ENCODE measurements around the gene DRG2. TPM values are rescaled to one million over a fixed set of nuclear protein-coding genes. Genes with fewer than 3 reads are reported as not detected.

DRG2 gene
- total and polyA plus RNA-seq, 2 donors (not counting 3 experiments of a cell fraction or from before 2014, with no cell fraction given), result 50.2 to 60.4 TPM

GRCh38 chr17:18108401-18109312 lies 20.9 kb downstream of the DRG2 start, which contains the start of gene MYO15A:
Gene MYO15A, plus strand, starts transcription at chr17:18108756. Its CDS starts 10,045 bp downstream, at chr17:18118801.
- no TSS peak for BruUV-seq (replicated peaks)
- Histone ChIP-seq H3K9me3 (replicated peaks; ENCODE audit: control insufficient read depth, insufficient read depth, low read length) (no peaks in the 10 kb centered on the region), H3K36me3 (ENCODE audit: control insufficient read depth in 2 of 2, extremely low read depth in 1 of 2, insufficient read depth in 2 of 2, low read length in 2 of 2) (peaks cover 0 to 9% of the 10 kb centered on the region in 2 experiments), H3K79me2 (ENCODE audit: control insufficient read depth, insufficient read depth, low read length) (no peaks in the 10 kb centered on the region), H3K27me3 (ENCODE audit: control insufficient read depth in 2 of 2, insufficient read depth in 2 of 2, low read length in 2 of 2) (no peaks in the 10 kb centered on the region), H2AFZ (ENCODE audit: low read depth, low read length) (no peak within 1 kb of the TSS), H3K4me2 (ENCODE audit: insufficient read depth, low read length) (no peak within 1 kb of the TSS), H3K4me1 (ENCODE audit: control insufficient read depth, extremely low read depth, insufficient read depth, low read length) (no peaks in the 10 kb centered on the region), H3K27ac (ENCODE audit: insufficient read depth, low read depth, low read length) (no peak within 1 kb of the TSS), H4K20me1 (replicated peaks; ENCODE audit: control insufficient read depth, extremely low read depth, insufficient read depth, low read length) (no peaks in the 10 kb centered on the region), H3K9ac (replicated peaks; ENCODE audit: extremely low read depth, insufficient read depth, low read length) (no peak within 1 kb of the TSS), H3K4me3 (replicated peaks in 1 of 3; ENCODE audit: insufficient read depth in 1 of 3, low read depth in 1 of 3, low read length in 3 of 3) (no peak within 1 kb of the TSS), H3K9me1 (replicated peaks; ENCODE audit: control insufficient read depth, extremely low read depth, insufficient read depth, low read length) (no peaks in the 10 kb centered on the region)
- TF ChIP-seq FOS (IDR thresholded peaks at IDR 0.05; ENCODE audit: borderline replicate concordance, insufficient read depth, low read length), result no peak
- TF ChIP-seq POLR2AphosphoS5 (IDR thresholded peaks at IDR 0.05; ENCODE audit: insufficient read depth, low read depth, low read length), result no peak
- TF ChIP-seq CTCF (IDR thresholded peaks at IDR 0.05; ENCODE audit: extremely low read depth in 1 of 2, insufficient read depth in 1 of 2, low read depth in 1 of 2, low read length in 2 of 2), result no peak
- no peak for TF ChIP-seq EZH2 (IDR thresholded peaks at IDR 0.05; ENCODE audit: borderline replicate concordance, low read depth, low read length, severe bottlenecking)
- TF ChIP-seq GATA2 (IDR thresholded peaks at IDR 0.05; ENCODE audit: insufficient read depth, insufficient read length, low read depth, low read length), result no peak
- no peak for TF ChIP-seq MYC (IDR thresholded peaks at IDR 0.05; ENCODE audit: low read depth, low read length)
- TF ChIP-seq, protein P1, sequence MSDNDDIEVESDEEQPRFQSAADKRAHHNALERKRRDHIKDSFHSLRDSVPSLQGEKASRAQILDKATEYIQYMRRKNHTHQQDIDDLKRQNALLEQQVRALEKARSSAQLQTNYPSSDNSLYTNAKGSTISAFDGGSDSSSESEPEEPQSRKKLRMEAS (IDR thresholded peaks at IDR 0.05; ENCODE audit: insufficient read depth, insufficient read length), result no peak
- TF ChIP-seq JUN (IDR thresholded peaks at IDR 0.05; ENCODE audit: borderline replicate concordance, insufficient read depth, insufficient read length, low read depth), result no peak
- no peak for TF ChIP-seq POLR2A (IDR thresholded peaks at IDR 0.05; ENCODE audit: low read depth, low read length)
- ChIA-PET CTCF (interaction anchor here (1.2 kb wide), 1 partner anchor 9 kb away, joined by 3 read pairs; no protein-coding TSS in a partner anchor), POLR2A (no interaction called here)
- intact Hi-C loops (cut with micrococcal nuclease), result no loop called here
- no peak for DNase-seq (ENCODE audit: low read depth, low spot score)
- FAIRE-seq, result no peak
- dilution Hi-C loops (cut with MboI; ENCODE audit: extremely low pct_ligation_motif_present, low sequenced_read_pairs), result no loop called here
